Thymus (tissue), 11 donors: Measurements from ENCODE around the gene NUP160. TPM values are rescaled to one million over a fixed set of nuclear protein-coding genes. Genes with fewer than 3 reads are reported as not detected.
"Not testable (repeated sequence)": the region's sequence is repeated elsewhere in the genome, so short reads cannot be mapped to it uniquely, and the experiment has no call there.

Experiments
- DNase-seq, 9 donors: peaks; one replicate each; pipeline ENCODE4 v3.0.0-alpha.2; 2013; ENCODE audit warnings: low spot score in 9 of 9, low read depth in 6 of 9, missing footprints in 1 of 9
- H3K27ac ChIP-seq, 2 donors: one replicate each; pipeline ENCODE4 v1.5.1; 2013; ENCODE audit warnings: control low read depth in 1 of 2, low read depth in 1 of 2, low read length in 1 of 2, mild to moderate bottlenecking in 1 of 2, moderate library complexity in 1 of 2
- H3K27me3 ChIP-seq, 2 donors: one replicate each; pipeline ENCODE4 v1.5.1; 2013; ENCODE audit warnings: low read length in 1 of 2; ENCODE audit not compliant: control insufficient read depth in 2 of 2, insufficient read depth in 1 of 2
- H3K36me3 ChIP-seq, 2 donors: one replicate each; pipeline ENCODE4 v1.5.1; 2013; ENCODE audit warnings: low read length in 1 of 2, mild to moderate bottlenecking in 1 of 2, moderate library complexity in 1 of 2; ENCODE audit not compliant: control insufficient read depth in 2 of 2, insufficient read depth in 2 of 2
- H3K4me1 ChIP-seq, 2 donors: one replicate each; pipeline ENCODE4 v1.5.1; 2013; ENCODE audit warnings: low read length in 2 of 2; ENCODE audit not compliant: control insufficient read depth in 2 of 2, insufficient read depth in 2 of 2
- H3K4me3 ChIP-seq, 2 donors: one replicate each; pipeline ENCODE4 v1.5.1; 2013; ENCODE audit warnings: low read length in 2 of 2, control low read depth in 1 of 2, mild to moderate bottlenecking in 1 of 2
- H3K9me3 ChIP-seq, 2 donors: one replicate each; pipeline ENCODE4 v1.5.1; 2013; ENCODE audit warnings: low read length in 1 of 2, mild to moderate bottlenecking in 1 of 2; ENCODE audit not compliant: control insufficient read depth in 2 of 2, insufficient read depth in 1 of 2
- WGBS: extraction: QIAGEN DNeasy Blood & Tissue Kit; methylation state at CpG from one replicate; pipeline ENCODE4 v1.1.7; 2013; 5-methylcytosine and 5-hydroxymethylcytosine counted together
- polyA plus RNA-seq: library from polyadenylated mRNA; stranded (reverse); fragments of 200-250 nt; gene quantifications from one replicate; pipeline ENCODE4 v1.2.3, GENCODE V29; 2013
- total RNA-seq: library from RNA; stranded (reverse); fragments of 120-200 nt; gene quantifications from one replicate; pipeline ENCODE4 v1.2.4, GENCODE V29; 2013
- donor health status: healthy.

The NUP160 gene
- total and polyA plus RNA-seq, 2 donors = 24.6 to 36.0 TPM

- H3K36me3 ChIP-seq = peaks cover 50 to 83% of the 10 kb centered on the region in 2 donors
- WGBS = 98% methylated on average over 7 of the region's 7 CpGs
Measured at GRCh38 chr11:47788181-47788580, 60.0 kb downstream of the NUP160 start.

GRCh38 chr11:47786373-47786772, 61.8 kb downstream of the NUP160 start:
- DNase-seq = peak in 1 of 9 donors; percentile 7
- WGBS = 92% methylated on average over 2 of the region's 2 CpGs

More at GRCh38 chr11:47788181-47788580, 60.0 kb downstream of the NUP160 start:
- DNase-seq = no peak
- Histone ChIP-seq H3K9me3 (no peaks in the 10 kb centered on the region), H3K4me3 (no peak overlapping the region), H3K27ac (no peak overlapping the region), H3K27me3 (no peaks in the 10 kb centered on the region), H3K4me1 (no peaks in the 10 kb centered on the region)

GRCh38 chr11:47784785-47785381, 63.3 kb downstream of the NUP160 start:
- 98% methylated on average over 4 of the region's 4 CpGs for WGBS
- Histone ChIP-seq H3K9me3 (no peaks in the 10 kb centered on the region), H3K36me3 (peaks cover 51 to 80% of the 10 kb centered on the region in 2 donors), H3K27me3 (no peaks in the 10 kb centered on the region), H3K27ac (no peak overlapping the region), H3K4me1 (no peaks in the 10 kb centered on the region), H3K4me3 (no peak overlapping the region)
- no peak for DNase-seq

More at GRCh38 chr11:47786373-47786772, 61.8 kb downstream of the NUP160 start:
- H3K9me3 ChIP-seq = no peaks in the 10 kb centered on the region
- H3K27me3 ChIP-seq = no peaks in the 10 kb centered on the region
- no peak overlapping the region for H3K4me3 ChIP-seq
- peaks cover 53 to 80% of the 10 kb centered on the region in 2 donors for H3K36me3 ChIP-seq
- H3K4me1 ChIP-seq = no peaks in the 10 kb centered on the region
- H3K27ac ChIP-seq = no peak overlapping the region

GRCh38 chr11:47783087-47783610, 65.0 kb downstream of the NUP160 start:
- no peak overlapping the region for H3K4me3 ChIP-seq
- H3K4me1 ChIP-seq = no peaks in the 10 kb centered on the region
- 98% methylated on average over 2 of the region's 2 CpGs for WGBS
- H3K27me3 ChIP-seq = no peaks in the 10 kb centered on the region
- H3K27ac ChIP-seq = no peak overlapping the region
- H3K36me3 ChIP-seq = peaks cover 51 to 79% of the 10 kb centered on the region in 2 donors
- DNase-seq = no peak
- no peaks in the 10 kb centered on the region for H3K9me3 ChIP-seq

- H3K27ac ChIP-seq = no peak overlapping the region
- DNase-seq = no peak
- H3K4me1 ChIP-seq = no peaks in the 10 kb centered on the region
- H3K4me3 ChIP-seq = no peak overlapping the region
- H3K9me3 ChIP-seq = peaks cover 0 to 2% of the 10 kb centered on the region in 2 donors
- WGBS = 98% methylated on average over 7 of the region's 7 CpGs
- H3K36me3 ChIP-seq = peaks cover 48 to 74% of the 10 kb centered on the region in 2 donors
- no peaks in the 10 kb centered on the region for H3K27me3 ChIP-seq
Measured at GRCh38 chr11:47778878-47779483, 69.2 kb downstream of the NUP160 start.

GRCh38 chr11:47775240-47775869, 72.8 kb downstream of the NUP160 start:
- WGBS = 91% methylated on average over 8 of the region's 8 CpGs
- H3K4me1 ChIP-seq = no peaks in the 10 kb centered on the region
- no peak overlapping the region for H3K4me3 ChIP-seq
- peaks cover 32 to 44% of the 10 kb centered on the region in 2 donors for H3K36me3 ChIP-seq
- H3K9me3 ChIP-seq = peaks cover 0 to 2% of the 10 kb centered on the region in 2 donors
- no peak for DNase-seq
- H3K27me3 ChIP-seq = no peaks in the 10 kb centered on the region
- no peak overlapping the region for H3K27ac ChIP-seq

DNA sequence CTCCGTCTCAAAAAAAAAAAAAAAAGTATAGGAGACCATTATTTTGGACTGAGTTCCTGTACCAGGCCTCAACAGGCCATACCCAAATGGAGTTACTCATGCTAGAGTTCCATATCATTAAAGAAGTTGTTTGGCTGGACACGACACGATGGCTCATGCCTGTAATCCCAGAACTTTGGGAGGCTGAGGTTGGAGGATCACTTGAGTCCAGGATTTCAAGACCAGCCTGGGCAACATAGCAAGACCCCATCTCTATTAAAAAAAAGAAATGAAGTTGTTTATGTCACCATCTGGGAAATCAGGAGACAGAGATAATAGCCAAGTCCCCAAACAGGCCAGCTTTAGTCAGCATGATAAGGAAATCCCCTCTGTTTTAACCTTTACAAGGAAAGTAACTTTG, 74.3 kb downstream of the NUP160 start:
- Histone ChIP-seq H3K36me3 (peaks cover 23 to 29% of the 10 kb centered on the region in 2 donors), H3K4me1 (no peaks in the 10 kb centered on the region), H3K9me3 (peaks cover 0 to 2% of the 10 kb centered on the region in 2 donors), H3K4me3 (no peak overlapping the region), H3K27ac (no peak overlapping the region), H3K27me3 (no peaks in the 10 kb centered on the region)
- no peak for DNase-seq
- 100% methylated on average over 3 of the region's 3 CpGs for WGBS

- not testable (repeated sequence) for DNase-seq, H3K9me3 ChIP-seq, H3K4me3 ChIP-seq, H3K36me3 ChIP-seq, H3K27me3 ChIP-seq, H3K27ac ChIP-seq
- H3K4me1 ChIP-seq = peaks cover 4 to 17% of the 10 kb centered on the region in 2 donors
- 96% methylated on average over 14 of the region's 14 CpGs for WGBS
Measured at GRCh38 chr11:47769556-47769955, 78.6 kb downstream of the NUP160 start.

DNA sequence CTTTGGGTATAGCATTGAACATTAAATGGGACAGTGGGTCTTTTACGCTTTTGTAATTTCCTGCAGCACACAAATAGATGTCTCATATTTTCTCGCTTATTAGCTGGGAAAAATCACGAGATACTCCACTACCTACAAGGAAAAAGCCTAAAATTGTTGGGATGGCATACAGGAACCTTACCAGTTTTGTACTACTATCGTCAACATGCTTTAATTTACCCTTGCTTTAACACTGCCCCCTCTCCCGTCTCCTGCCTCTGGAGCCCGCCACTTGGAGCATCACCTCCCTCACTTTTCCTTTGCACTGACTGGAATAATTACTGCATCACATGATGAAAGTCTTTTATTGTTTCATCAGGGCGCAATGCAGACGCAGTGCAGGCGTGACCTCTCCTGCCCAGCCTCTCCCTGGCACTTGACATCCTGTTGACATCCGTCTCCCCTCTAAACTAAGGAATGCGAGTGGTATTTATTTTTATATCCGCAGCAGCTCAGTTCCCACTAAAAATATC, 80.0 kb downstream of the NUP160 start:
- peaks cover 4 to 17% of the 10 kb centered on the region in 2 donors for H3K4me1 ChIP-seq
- DNase-seq = peak; percentile 18 to 67 (median 31)
- peak overlapping the region; percentile 67 to 97 for H3K4me3 ChIP-seq
- H3K36me3 ChIP-seq = peaks cover 7 to 19% of the 10 kb centered on the region in 2 donors
- H3K27ac ChIP-seq = peak overlapping the region; percentile 98
- H3K27me3 ChIP-seq = no peaks in the 10 kb centered on the region
- 3% methylated on average over 12 of the region's 12 CpGs for WGBS
- H3K9me3 ChIP-seq = no peaks in the 10 kb centered on the region
